Measurements from ENCODE around the gene TDRD6. TPM values are rescaled to one million over a fixed set of nuclear protein-coding genes. Genes with fewer than 3 reads are reported as not detected.
"Not testable (repeated sequence)": the region's sequence is repeated elsewhere in the genome, so short reads cannot be mapped to it uniquely, and the experiment has no call there.

TDRD6 gene
- total and polyA plus RNA-seq, 4 experiments from 2014 or later = 0.25 TPM; not detected in 3

DNA sequence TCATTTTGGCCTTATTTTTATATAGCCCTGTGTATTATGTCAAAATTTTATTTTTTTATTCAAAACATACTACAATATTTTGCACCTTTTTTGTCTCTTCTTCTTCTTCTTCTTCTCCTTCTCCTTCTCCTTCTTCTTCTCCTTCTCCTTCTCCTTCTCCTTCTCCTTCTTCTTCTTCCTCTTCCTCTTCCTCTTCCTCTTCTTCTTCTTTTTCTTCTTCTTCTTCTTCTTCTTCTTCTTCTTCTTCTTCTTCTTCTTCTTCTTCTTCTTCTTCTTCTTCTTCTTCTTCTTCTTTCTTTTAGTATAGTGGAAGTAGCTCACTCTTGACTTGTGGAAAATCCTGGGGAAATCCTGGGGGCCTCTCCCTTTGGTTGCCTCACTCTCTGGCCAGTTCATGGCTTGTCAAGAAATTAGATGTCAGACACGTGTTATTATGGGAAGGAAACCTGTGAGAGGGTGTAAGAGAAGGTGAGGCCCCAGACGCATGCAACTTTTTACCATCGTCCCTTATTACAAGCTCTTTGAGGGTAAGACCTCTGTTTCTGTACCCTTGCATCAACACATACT lies 56.6 kb downstream of the TDRD6 start:
- H3K27me3 Mint-ChIP-seq; H3K36me3 ChIP-seq (ENCODE audit: insufficient read depth, low read length); H3K4me3 Mint-ChIP-seq; DNase-seq; POLR2A ChIA-PET (ENCODE audit: partially characterized antibody); H3K36me3 Mint-ChIP-seq; H3K27ac Mint-ChIP-seq; H3K27ac ChIP-seq (ENCODE audit: low read depth, low read length); H3K9me3 Mint-ChIP-seq; H3K4me1 Mint-ChIP-seq; intact Hi-C loops (cut with micrococcal nuclease); CTCF ChIA-PET (ENCODE audit: partially characterized antibody); H3K4me1 ChIP-seq (ENCODE audit: insufficient read depth, low read length); H3K9me3 ChIP-seq (ENCODE audit: control insufficient read depth in 1 of 2, low read length in 2 of 2); H3K4me3 ChIP-seq (ENCODE audit: low read length in 2 of 2); H3K27me3 ChIP-seq (ENCODE audit: insufficient read depth, low read length): not testable (repeated sequence)

DNA sequence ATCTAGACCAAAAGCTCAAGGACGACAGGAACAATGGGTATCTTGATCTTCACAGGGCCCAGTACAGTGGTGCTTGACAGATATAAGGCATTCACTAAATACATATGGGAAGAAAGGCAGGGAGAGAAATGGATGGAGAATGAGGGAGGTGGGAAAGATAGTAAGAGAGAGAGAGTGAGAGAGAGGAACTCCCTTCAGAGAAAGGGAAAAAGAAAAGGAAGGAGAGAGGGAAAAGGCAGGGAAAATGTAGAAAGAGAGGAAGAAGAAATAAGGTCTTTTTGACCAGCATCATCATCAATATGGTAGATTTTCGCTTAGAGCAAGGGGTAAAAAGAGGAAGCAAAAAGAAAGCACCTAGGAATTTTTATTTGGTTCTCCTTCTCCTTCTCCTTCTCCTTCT lies 58.3 kb downstream of the TDRD6 start:
- Histone ChIP-seq H3K27ac (ENCODE audit: low read depth, low read length) (no peak overlapping the region), H3K9me3 (ENCODE audit: control insufficient read depth in 1 of 2, low read length in 2 of 2) (no peaks in the 10 kb centered on the region), H3K4me1 (ENCODE audit: insufficient read depth, low read length) (no peaks in the 10 kb centered on the region), H3K27me3 (ENCODE audit: insufficient read depth, low read length) (no peaks in the 10 kb centered on the region), H3K4me3 (ENCODE audit: low read length in 2 of 2) (no peak overlapping the region), H3K36me3 (ENCODE audit: insufficient read depth, low read length) (no peaks in the 10 kb centered on the region)
- H3K4me1 Mint-ChIP-seq = no peaks in the 10 kb centered on the region
- no peaks in the 10 kb centered on the region for H3K36me3 Mint-ChIP-seq
- H3K9me3 Mint-ChIP-seq = peaks cover 0 to 3% (median 0%) of the 10 kb centered on the region in 8 donors
- H3K27me3 Mint-ChIP-seq = peaks cover 5 to 10% of the 10 kb centered on the region in 2 donors
- ChIA-PET CTCF (ENCODE audit: partially characterized antibody) (no interaction called here), POLR2A (ENCODE audit: partially characterized antibody) (no interaction called here)
- intact Hi-C loops (cut with micrococcal nuclease) = no loop called here
- DNase-seq = no peak
- H3K27ac Mint-ChIP-seq = no peak overlapping the region
- H3K4me3 Mint-ChIP-seq = no peak overlapping the region

GRCh38 chr6:46746696-46747095 lies 59.0 kb downstream of the TDRD6 start, which contains the start of gene ANKRD66:
TSS of gene ANKRD66 (plus strand) at chr6:46746933. CDS start at chr6:46751949, 5,016 bp downstream.
- ChIA-PET CTCF (ENCODE audit: partially characterized antibody) (no interaction called here), POLR2A (ENCODE audit: partially characterized antibody) (no interaction called here)
- no peaks in the 10 kb centered on the region for H3K27me3 ChIP-seq (ENCODE audit: insufficient read depth, low read length)
- no peak within 1 kb of the TSS for H3K27ac Mint-ChIP-seq
- no peaks in the 10 kb centered on the region for H3K9me3 ChIP-seq (ENCODE audit: control insufficient read depth in 1 of 2, low read length in 2 of 2)
- no peak within 1 kb of the TSS for H3K4me3 Mint-ChIP-seq
- no peak within 1 kb of the TSS for H3K27ac ChIP-seq (ENCODE audit: low read depth, low read length)
- H3K27me3 Mint-ChIP-seq = peaks cover 5 to 12% of the 10 kb centered on the region in 2 donors
- H3K4me3 ChIP-seq (ENCODE audit: low read length in 2 of 2) = no peak within 1 kb of the TSS
- peaks cover 0 to 3% (median 0%) of the 10 kb centered on the region in 8 donors for H3K9me3 Mint-ChIP-seq
- no peaks in the 10 kb centered on the region for H3K36me3 Mint-ChIP-seq
- H3K4me1 Mint-ChIP-seq = no peaks in the 10 kb centered on the region
- no peaks in the 10 kb centered on the region for H3K36me3 ChIP-seq (ENCODE audit: insufficient read depth, low read length)
- intact Hi-C loops (cut with micrococcal nuclease) = no loop called here
- H3K4me1 ChIP-seq (ENCODE audit: insufficient read depth, low read length) = no peaks in the 10 kb centered on the region
- no peak for DNase-seq

GRCh38 chr6:46748940-46749503 lies 61.3 kb downstream of the TDRD6 start:
- Mint-ChIP-seq H3K27me3 (peaks cover 5 to 15% of the 10 kb centered on the region in 2 donors), H3K4me3 (no peak overlapping the region), H3K4me1 (no peaks in the 10 kb centered on the region), H3K36me3 (no peaks in the 10 kb centered on the region), H3K27ac (no peak overlapping the region), H3K9me3 (peaks cover 0 to 3% (median 0%) of the 10 kb centered on the region in 8 donors)
- POLR2A ChIA-PET (ENCODE audit: partially characterized antibody) = no interaction called here
- intact Hi-C loops (cut with micrococcal nuclease) = no loop called here
- Histone ChIP-seq H3K27ac (ENCODE audit: low read depth, low read length) (no peak overlapping the region), H3K27me3 (ENCODE audit: insufficient read depth, low read length) (no peaks in the 10 kb centered on the region), H3K4me1 (ENCODE audit: insufficient read depth, low read length) (no peaks in the 10 kb centered on the region), H3K9me3 (ENCODE audit: control insufficient read depth in 1 of 2, low read length in 2 of 2) (no peaks in the 10 kb centered on the region), H3K4me3 (ENCODE audit: low read length in 2 of 2) (no peak overlapping the region), H3K36me3 (ENCODE audit: insufficient read depth, low read length) (no peaks in the 10 kb centered on the region)
- DNase-seq = no peak
- CTCF ChIA-PET (ENCODE audit: partially characterized antibody) = no interaction called here

- no peaks in the 10 kb centered on the region for H3K27me3 ChIP-seq (ENCODE audit: insufficient read depth, low read length)
- Mint-ChIP-seq H3K36me3 (no peaks in the 10 kb centered on the region), H3K9me3 (peaks cover 0 to 3% (median 0%) of the 10 kb centered on the region in 8 donors), H3K27ac (no peak overlapping the region), H3K27me3 (peaks cover 4 to 13% of the 10 kb centered on the region in 2 donors), H3K4me3 (no peak overlapping the region), H3K4me1 (no peaks in the 10 kb centered on the region)
- no peak overlapping the region for H3K27ac ChIP-seq (ENCODE audit: low read depth, low read length)
- no peaks in the 10 kb centered on the region for H3K4me1 ChIP-seq (ENCODE audit: insufficient read depth, low read length)
- ChIA-PET CTCF (ENCODE audit: partially characterized antibody) (no interaction called here), POLR2A (ENCODE audit: partially characterized antibody) (no interaction called here)
- no peaks in the 10 kb centered on the region for H3K36me3 ChIP-seq (ENCODE audit: insufficient read depth, low read length)
- no peak for DNase-seq
- intact Hi-C loops (cut with micrococcal nuclease) = no loop called here
- H3K4me3 ChIP-seq (ENCODE audit: low read length in 2 of 2) = no peak overlapping the region
- no peaks in the 10 kb centered on the region for H3K9me3 ChIP-seq (ENCODE audit: control insufficient read depth in 1 of 2, low read length in 2 of 2)
Observed at GRCh38 chr6:46749731-46750130, 62.0 kb downstream of the TDRD6 start.

DNA sequence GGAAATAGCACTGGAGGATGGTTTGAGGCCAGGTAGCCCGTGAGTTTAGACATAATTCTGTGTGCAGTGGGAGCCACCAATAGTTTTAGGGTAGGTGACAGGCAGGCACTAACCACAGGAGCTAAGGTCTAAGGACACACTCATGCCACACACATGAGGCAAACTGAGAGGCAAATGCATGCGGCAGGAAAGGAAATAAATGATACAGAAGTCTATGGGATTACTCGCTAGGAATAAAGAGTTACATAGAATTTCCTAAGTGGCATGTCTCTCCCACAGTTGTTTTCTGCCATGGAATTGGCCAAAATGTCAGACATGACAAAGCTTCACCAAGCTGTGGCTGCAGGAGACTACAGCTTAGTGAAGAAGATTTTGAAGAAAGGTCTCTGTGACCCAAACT lies 64.0 kb downstream of the TDRD6 start:
- H3K27ac ChIP-seq (ENCODE audit: low read depth, low read length) = no peak overlapping the region
- Mint-ChIP-seq H3K36me3 (no peaks in the 10 kb centered on the region), H3K4me3 (no peak overlapping the region), H3K27me3 (peaks cover 0 to 6% of the 10 kb centered on the region in 2 donors), H3K9me3 (no peaks in the 10 kb centered on the region), H3K27ac (no peak overlapping the region), H3K4me1 (no peaks in the 10 kb centered on the region)
- no peaks in the 10 kb centered on the region for H3K27me3 ChIP-seq (ENCODE audit: insufficient read depth, low read length)
- no peaks in the 10 kb centered on the region for H3K9me3 ChIP-seq (ENCODE audit: control insufficient read depth in 1 of 2, low read length in 2 of 2)
- CTCF ChIA-PET (ENCODE audit: partially characterized antibody) = no interaction called here
- no peak for DNase-seq
- intact Hi-C loops (cut with micrococcal nuclease) = no loop called here
- POLR2A ChIA-PET (ENCODE audit: partially characterized antibody) = no interaction called here
- no peak overlapping the region for H3K4me3 ChIP-seq (ENCODE audit: low read length in 2 of 2)
- no peaks in the 10 kb centered on the region for H3K36me3 ChIP-seq (ENCODE audit: insufficient read depth, low read length)
- no peaks in the 10 kb centered on the region for H3K4me1 ChIP-seq (ENCODE audit: insufficient read depth, low read length)

All from CD4-positive, alpha-beta memory T cell (primary cell).